Measurements from ENCODE around the gene MKNK1.

MKNK1 gene

GRCh38 chr1:46596846-46597245 is 7.2 kb downstream of the MKNK1 start:
- DNase-seq (ENCODE audit: low spot score), result no peak

- no peak for DNase-seq (ENCODE audit: low spot score)
Measured at GRCh38 chr1:46596036-46596435, 8.0 kb downstream of the MKNK1 start.

- no peak for DNase-seq (ENCODE audit: low spot score)
Measured at GRCh38 chr1:46595127-46595526, 8.9 kb downstream of the MKNK1 start.

GRCh38 chr1:46594063-46594462 is 10.0 kb downstream of the MKNK1 start:
- DNase-seq (ENCODE audit: low spot score), result no peak

GRCh38 chr1:46592823-46593222 is 11.2 kb downstream of the MKNK1 start:
- DNase-seq (ENCODE audit: low spot score), result no peak

- DNase-seq (ENCODE audit: low spot score), result no peak
Measured at GRCh38 chr1:46589529-46589928, 14.5 kb downstream of the MKNK1 start.

GRCh38 chr1:46587069-46587468 is 17.0 kb downstream of the MKNK1 start:
- no peak for DNase-seq (ENCODE audit: low spot score)

- DNase-seq (ENCODE audit: low spot score), result no peak
Measured at GRCh38 chr1:46585312-46585938, 18.6 kb downstream of the MKNK1 start.

- DNase-seq (ENCODE audit: low spot score), result no peak
Measured at GRCh38 chr1:46583494-46583893, 20.6 kb downstream of the MKNK1 start.

GRCh38 chr1:46582972-46583371 is 21.1 kb downstream of the MKNK1 start:
- DNase-seq (ENCODE audit: low spot score), result no peak

- no peak for DNase-seq (ENCODE audit: low spot score)
Measured at GRCh38 chr1:46581681-46582455, 22.2 kb downstream of the MKNK1 start.

GRCh38 chr1:46580140-46580903 is 23.7 kb downstream of the MKNK1 start:
- DNase-seq (ENCODE audit: low spot score), result no peak

GRCh38 chr1:46577671-46578070 is 26.4 kb downstream of the MKNK1 start:
- DNase-seq (ENCODE audit: low spot score), result no peak

- DNase-seq (ENCODE audit: low spot score), result no peak
Measured at GRCh38 chr1:46576596-46576995, 27.5 kb downstream of the MKNK1 start.

GRCh38 chr1:46575778-46576177 is 28.3 kb downstream of the MKNK1 start:
- DNase-seq (ENCODE audit: low spot score), result no peak

GRCh38 chr1:46575300-46575699 is 28.8 kb downstream of the MKNK1 start:
- no peak for DNase-seq (ENCODE audit: low spot score)

GRCh38 chr1:46571691-46572225 is 32.3 kb downstream of the MKNK1 start:
- no peak for DNase-seq (ENCODE audit: low spot score)

GRCh38 chr1:46569884-46570725 is 34.0 kb downstream of the MKNK1 start:
- DNase-seq (ENCODE audit: low spot score), result no peak

GRCh38 chr1:46569116-46569515 is 35.0 kb downstream of the MKNK1 start:
- no peak for DNase-seq (ENCODE audit: low spot score)

- DNase-seq (ENCODE audit: low spot score), result no peak
Measured at GRCh38 chr1:46568461-46568891, 35.6 kb downstream of the MKNK1 start.

- DNase-seq (ENCODE audit: low spot score), result no peak
Measured at GRCh38 chr1:46563341-46563740, 40.7 kb downstream of the MKNK1 start.

All from SK-N-DZ (cell line).